ENCODE data around the gene PHF19.
A peak's percentile ranks its signal among the peaks of the same experiment; 100 is the strongest.

Gene PHF19

GRCh38 chr9:120853198-120853597, 23.8 kb downstream of the PHF19 start:
- no peak for DNase-seq (ENCODE audit: low spot score)

DNA sequence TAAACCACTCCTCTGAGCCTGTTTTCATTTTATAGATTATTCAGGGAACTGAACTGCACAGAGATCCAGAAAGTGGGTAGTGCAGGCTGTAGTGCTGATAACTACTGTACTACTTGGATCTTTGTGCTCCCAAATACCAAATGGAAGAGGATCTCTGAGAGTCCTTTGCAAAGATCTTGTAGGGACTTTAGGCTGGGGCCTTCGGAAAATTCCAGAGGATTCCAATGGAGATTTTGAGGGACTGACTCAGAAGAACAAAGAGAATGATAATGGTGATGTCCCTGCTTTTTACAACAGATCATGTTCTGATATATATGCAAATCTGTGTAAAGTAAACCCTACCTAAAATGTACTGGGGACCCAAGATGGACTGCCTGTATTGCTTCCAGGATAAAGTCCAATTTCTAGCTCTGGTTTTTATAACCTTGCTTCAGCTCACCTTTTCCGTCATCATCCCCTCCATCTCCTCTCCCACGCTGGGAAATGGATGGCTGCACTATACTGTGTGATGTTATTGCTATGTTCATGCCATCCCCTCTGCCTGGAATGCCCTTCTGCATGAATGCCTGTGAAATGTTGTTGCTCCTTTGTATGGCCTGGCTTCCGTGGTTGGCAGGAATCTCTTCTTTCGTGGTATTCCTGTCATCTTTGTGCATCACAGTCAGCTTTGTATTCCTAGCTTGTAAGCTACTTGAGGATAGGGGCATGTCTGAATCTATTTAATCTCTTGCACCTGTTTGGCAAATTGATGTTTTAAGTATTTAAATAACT, 24.6 kb downstream of the PHF19 start:
- DNase-seq (ENCODE audit: low spot score): no peak

GRCh38 chr9:120851449-120851848, 25.5 kb downstream of the PHF19 start:
- DNase-seq (ENCODE audit: low spot score): no peak

DNA sequence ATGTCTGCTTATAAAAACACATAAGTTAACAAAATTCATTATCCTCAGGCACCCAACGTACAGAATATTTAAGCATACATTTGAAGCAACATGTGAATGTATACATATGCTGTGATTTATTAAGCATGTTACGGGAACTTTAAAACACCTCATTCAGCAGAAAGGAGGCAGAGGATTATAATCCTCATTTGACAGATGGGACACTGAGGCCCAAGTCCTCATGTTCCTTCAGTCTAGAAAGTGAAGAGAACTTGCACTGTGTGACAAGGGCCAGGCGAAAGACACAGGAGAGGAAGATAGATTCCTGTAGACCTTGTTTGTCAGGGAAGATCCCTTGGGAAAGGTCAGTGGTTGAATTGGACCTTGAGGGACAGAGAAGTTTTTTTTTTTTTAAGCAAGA, 26.7 kb downstream of the PHF19 start:
- DNase-seq (ENCODE audit: low spot score): no peak

- DNase-seq (ENCODE audit: low spot score): no peak
Measured at GRCh38 chr9:120846906-120847305, 30.1 kb downstream of the PHF19 start.

- DNase-seq (ENCODE audit: low spot score): no peak
Measured at GRCh38 chr9:120846251-120846889, 30.6 kb downstream of the PHF19 start.

- DNase-seq (ENCODE audit: low spot score): no peak
Measured at GRCh38 chr9:120845255-120845654, 31.7 kb downstream of the PHF19 start.

DNA sequence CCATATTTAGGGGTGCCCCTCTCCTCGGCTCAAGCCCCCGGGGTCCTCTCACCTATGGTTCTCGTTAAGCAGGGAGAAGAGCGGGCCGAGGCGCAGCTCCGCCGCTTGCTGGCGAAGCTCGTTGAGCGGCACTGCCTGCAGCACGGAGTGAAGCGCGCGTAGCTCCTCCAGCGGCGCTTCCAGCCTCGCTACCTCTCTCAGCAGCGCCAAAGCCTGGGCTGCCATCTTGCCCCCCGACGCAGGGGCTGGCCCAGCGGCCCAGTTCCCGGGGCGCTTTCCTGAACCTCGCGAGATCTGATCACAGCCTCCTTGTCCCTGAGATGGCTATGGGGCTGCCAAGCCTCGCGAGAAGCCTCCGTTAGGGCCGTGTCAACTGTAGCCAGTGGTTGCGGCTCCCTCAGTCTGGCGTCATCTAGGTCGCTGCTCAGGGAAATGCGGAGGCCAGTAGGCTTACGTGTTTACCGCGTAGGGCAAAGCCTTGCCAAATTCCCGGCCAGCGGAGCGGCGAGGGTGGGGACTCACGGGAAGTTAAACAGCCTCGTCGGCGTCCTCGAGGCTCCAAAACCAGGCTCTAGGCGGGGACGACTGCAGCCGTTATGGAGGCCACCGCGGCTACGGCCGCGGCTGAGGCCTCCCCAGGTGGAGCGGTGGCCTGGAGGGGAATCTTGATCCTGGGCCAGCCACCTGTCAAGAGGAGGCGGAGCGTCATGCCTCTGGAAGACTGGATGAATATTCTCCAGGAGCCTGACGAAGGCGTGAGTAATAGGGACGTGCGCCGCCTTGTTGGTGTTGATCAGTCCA, 34.1 kb downstream of the PHF19 start, which contains the start of gene PSMD5:
Gene PSMD5 (minus strand): TSS at position 238 of the 801 bp plus-strand sequence. CDS start 13 bp downstream, at position 225.
- DNase-seq (ENCODE audit: low spot score): peak; percentile 99

DNA sequence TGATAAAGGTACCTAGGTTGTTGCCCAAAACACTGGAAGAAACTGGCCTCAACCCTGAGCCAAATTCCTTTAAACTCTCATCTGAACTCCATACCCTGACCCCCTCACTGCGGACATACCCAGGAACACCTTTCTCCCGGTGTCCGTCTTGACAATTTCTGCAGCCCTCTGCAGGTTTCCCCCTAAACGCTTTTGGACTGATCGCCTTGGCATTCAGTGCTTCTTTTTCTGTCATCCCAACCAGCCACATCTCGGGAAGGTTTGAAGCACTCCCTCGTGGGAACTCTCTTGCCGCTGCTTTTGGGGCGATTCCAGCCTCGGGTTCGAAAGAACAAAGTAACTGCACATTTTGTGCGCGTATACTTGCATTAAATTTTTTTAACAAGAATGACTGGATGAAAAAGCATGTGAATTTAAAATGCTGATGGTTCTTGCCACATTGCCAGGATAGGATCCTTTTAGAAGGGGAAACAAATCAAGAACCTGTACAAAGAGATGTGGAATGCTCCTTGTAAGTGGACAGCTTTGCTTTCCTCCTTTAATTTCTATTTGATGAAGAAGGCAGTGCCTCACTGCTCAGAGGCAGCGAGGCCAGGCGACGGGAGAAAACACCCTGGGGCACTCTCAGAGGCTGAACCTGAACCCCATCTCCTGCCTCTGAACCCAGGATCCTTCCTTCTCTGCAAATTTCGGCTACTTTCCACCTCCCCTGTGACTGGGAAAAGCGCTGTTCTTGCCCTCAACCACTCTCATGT, 34.9 kb downstream of the PHF19 start:
- DNase-seq (ENCODE audit: low spot score): no peak

- no peak for DNase-seq (ENCODE audit: low spot score)
Measured at GRCh38 chr9:120839146-120839545, 37.8 kb downstream of the PHF19 start.

DNA sequence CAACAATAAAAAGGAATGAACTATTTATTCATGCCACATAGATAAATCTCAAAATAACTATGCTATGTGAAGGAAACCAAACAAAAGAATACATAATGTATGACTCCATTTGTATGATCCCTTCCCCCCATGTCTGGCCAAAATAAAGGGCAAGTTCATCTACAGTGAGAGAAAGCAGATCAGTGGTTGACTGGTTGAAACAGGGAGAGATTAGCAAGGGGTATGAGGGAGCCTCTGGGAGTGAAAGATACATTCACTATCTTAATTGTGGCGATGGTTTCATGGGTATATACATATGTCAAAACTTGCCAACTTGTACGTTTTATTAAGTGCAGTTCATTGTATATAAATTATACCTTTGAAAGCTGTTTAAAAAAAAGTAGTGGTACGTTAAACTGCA, 39.1 kb downstream of the PHF19 start:
- DNase-seq (ENCODE audit: low spot score): no peak

DNA sequence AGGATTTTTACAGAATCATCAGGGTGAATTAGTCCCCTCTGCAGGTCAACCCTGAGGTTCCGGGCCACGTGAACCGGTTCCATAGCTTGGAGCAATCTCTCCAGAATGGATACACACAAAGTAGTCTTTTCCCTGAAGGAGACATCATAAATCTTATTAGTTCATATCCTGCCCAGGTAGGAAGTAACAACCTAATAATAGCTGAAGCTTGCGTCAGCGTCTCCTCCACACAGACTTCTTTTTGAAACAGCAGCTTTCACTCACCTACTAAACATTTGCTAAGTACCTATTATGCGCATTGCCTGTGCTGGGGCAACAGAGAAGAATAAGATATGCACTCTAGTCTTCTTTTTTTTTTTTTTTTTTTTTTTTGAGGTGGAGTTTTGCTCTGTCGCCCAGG, 43.7 kb downstream of the PHF19 start:
- DNase-seq (ENCODE audit: low spot score): no peak

DNA sequence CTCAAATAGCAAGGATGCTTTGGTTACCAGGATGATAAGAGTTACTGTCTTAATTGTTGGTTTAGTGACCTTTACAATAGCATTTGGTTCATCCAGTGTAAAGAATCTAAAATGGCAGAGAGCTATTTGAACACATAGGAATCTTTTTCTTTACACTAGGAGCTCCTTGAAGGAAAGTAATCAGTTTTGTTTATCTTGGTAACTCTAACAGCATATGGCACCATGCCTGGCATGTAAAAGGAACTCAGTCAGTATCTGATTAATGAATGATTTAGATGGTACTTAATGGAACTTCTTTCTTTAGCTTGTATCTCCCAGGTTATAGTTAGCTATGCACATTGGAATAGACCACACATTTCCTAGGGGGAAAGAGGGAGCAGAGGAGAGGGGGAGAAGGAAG, 44.2 kb downstream of the PHF19 start:
- DNase-seq (ENCODE audit: low spot score): no peak

DNA sequence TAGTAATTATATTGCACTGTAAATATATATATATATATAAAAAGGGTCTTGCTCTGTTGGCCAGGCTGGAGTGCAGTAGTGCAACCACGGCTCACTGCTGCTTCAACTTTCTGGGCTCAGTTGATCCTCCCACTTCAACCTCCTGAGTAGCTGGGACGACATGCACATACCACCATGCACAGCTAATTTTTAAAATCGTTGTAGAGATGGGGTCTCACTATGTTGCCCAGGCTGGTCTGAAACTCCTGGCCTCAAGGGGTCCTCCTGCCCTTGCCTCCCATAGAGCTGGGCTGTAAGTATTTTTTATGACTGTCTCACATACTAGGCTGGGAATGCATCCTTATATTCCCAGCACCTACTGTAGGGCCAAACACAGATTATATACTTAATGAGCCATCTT, 46.1 kb downstream of the PHF19 start:
- DNase-seq (ENCODE audit: low spot score): no peak

GRCh38 chr9:120830151-120830550, 46.8 kb downstream of the PHF19 start:
- DNase-seq (ENCODE audit: low spot score): no peak

DNA sequence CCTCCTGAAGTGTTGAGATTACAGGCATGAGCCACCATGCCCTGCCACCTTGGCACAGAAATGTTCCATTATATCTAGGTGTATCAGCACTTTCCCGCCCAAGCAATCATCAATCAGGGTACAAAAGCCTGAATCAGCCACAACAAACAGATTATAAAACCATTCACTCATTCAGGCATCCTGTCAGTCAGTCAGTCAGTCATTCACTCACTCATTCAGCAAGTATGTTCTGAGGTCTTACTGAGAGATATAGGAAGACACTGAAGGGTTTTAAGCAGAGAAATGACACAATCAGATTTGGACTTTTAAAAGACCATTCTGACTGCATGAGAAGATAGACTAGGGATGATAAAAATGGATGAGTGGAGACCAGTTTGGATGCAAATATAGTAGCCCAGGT, 47.3 kb downstream of the PHF19 start:
- no peak for DNase-seq (ENCODE audit: low spot score)

GRCh38 chr9:120820095-120820494, 56.9 kb downstream of the PHF19 start:
- no peak for DNase-seq (ENCODE audit: low spot score)

- no peak for DNase-seq (ENCODE audit: low spot score)
Measured at GRCh38 chr9:120818595-120818994, 58.4 kb downstream of the PHF19 start.

DNA sequence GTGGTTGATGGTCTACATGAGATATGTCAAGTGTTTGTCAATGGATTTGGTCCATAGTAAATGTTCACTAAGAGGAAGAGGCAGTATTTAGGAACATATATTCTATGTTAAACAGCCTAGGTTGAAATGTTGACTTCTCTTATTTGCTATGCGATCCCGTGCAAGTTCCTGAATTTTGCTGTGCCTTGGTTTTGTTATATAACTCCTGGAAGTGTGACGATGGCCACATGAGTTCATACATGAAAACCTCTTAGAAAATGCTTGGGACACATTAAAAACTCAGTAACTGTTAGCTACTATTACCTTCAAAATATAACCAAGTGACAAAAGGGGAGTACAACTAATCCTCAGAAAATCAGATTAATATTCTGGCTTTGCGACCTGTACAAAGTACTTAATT, 61.9 kb downstream of the PHF19 start:
- no peak for DNase-seq (ENCODE audit: low spot score)

- no peak for DNase-seq (ENCODE audit: low spot score)
Measured at GRCh38 chr9:120808931-120809330, 68.1 kb downstream of the PHF19 start.

GRCh38 chr9:120807607-120808379, 69.2 kb downstream of the PHF19 start:
- DNase-seq (ENCODE audit: low spot score): no peak
